A673 (cell line): ENCODE measurements around the gene FCRL6. TPM values are rescaled to one million over a fixed set of nuclear protein-coding genes. Genes with fewer than 3 reads are reported as not detected.

Experiments used
- BruUV-seq: library from RNA; stranded (reverse); fragments of 400-500 nt; replicated peaks from 2 replicates; lab custom pipeline; 2021; lab: Mats Ljungman, UMichigan
- CTCF ChIA-PET: fragments of 300-600 bp; sonication (Branson Sonifier 250); formaldehyde crosslinking; loops from one replicate; lab custom pipeline; 2022; ENCODE audit warnings: antibody characterized with exemption; lab: Charles Lee
- POLR2A ChIA-PET: fragments of 300-600 bp; sonication (Branson Sonifier 250); formaldehyde crosslinking; loops from one replicate; lab custom pipeline; 2022; ENCODE audit warnings: antibody characterized with exemption; ENCODE audit not compliant: low non-redundant PET; lab: Charles Lee
- DNase-seq: peaks from one replicate; pipeline ENCODE4 v3.0.0-alpha.2; 2015; ENCODE audit warnings: low spot score
- H3K27ac ChIP-seq: fragments of 200-600 bp; sonication (generic); 2 replicates; pipeline ENCODE4 v1.5.1; 2016; ENCODE audit warnings: mixed run types, low read depth, mild to moderate bottlenecking, mixed read lengths, antibody characterized with exemption, low read length; ENCODE audit not compliant: poor library complexity, severe bottlenecking
- H3K27me3 ChIP-seq: fragments of 200-600 bp; sonication (generic); replicated peaks from 2 replicates; pipeline ENCODE4 v1.6.1; 2017; ENCODE audit warnings: mixed run types, low read depth, mild to moderate bottlenecking, mixed read lengths, antibody characterized with exemption, low read length; ENCODE audit not compliant: insufficient read depth, poor library complexity
- H3K36me3 ChIP-seq: fragments of 200-600 bp; sonication (generic); 2 replicates; pipeline ENCODE4 v1.6.1; 2016; ENCODE audit warnings: mixed run types, mild to moderate bottlenecking, mixed read lengths, antibody characterized with exemption, low read length; ENCODE audit not compliant: insufficient read depth, poor library complexity, severe bottlenecking
- H3K4me1 ChIP-seq: fragments of 200-600 bp; sonication (generic); 2 replicates; pipeline ENCODE4 v1.6.1; 2017; ENCODE audit warnings: mixed run types, mild to moderate bottlenecking, mixed read lengths, antibody characterized with exemption, low read length; ENCODE audit not compliant: insufficient read depth, poor library complexity, severe bottlenecking
- H3K4me3 ChIP-seq: fragments of 200-600 bp; sonication (generic); 2 replicates; pipeline ENCODE4 v1.5.1; 2016; ENCODE audit warnings: low read depth, mixed run types, mild to moderate bottlenecking, mixed read lengths, low read length; ENCODE audit not compliant: poor library complexity, severe bottlenecking
- H3K9me3 ChIP-seq: fragments of 200-600 bp; sonication (generic); 2 replicates; pipeline ENCODE4 v1.6.1; 2016; ENCODE audit warnings: mixed run types, low read depth, mild to moderate bottlenecking, mixed read lengths, antibody characterized with exemption, low read length; ENCODE audit not compliant: poor library complexity, severe bottlenecking
- EZH2 ChIP-seq: fragments of 200-600 bp; sonication (generic); IDR thresholded peaks from 2 replicates; pipeline ENCODE4 v1.6.1; 2017; ENCODE audit warnings: borderline replicate concordance, low read depth, mild to moderate bottlenecking, mixed read lengths, antibody characterized with exemption, low read length; ENCODE audit not compliant: poor library complexity, severe bottlenecking
- intact Hi-C: fragments of 100-400 bp; cut with micrococcal nuclease; formaldehyde crosslinking; loops from one replicate; pipeline ENCODE4 v1.10.0; 2022; ENCODE audit not compliant: unreplicated experiment
- total RNA-seq: library from RNA; stranded (reverse); gene quantifications from 2 replicates; pipeline ENCODE4 v1.2.3, GENCODE V29; 2021
- TF ChIP-seq, protein P1 (sequence below): fragments of 300-800, 200-600 bp; sonication (generic); conservative IDR thresholded peaks from 2 replicates; pipeline ENCODE4 v1.5.1; 2017; ENCODE audit warnings: low read depth, mild to moderate bottlenecking, antibody characterized with exemption, low read length, moderate library complexity, mixed read lengths

Gene FCRL6
- total RNA-seq, 1 experiment from 2014 or later: 0.15 TPM

DNA sequence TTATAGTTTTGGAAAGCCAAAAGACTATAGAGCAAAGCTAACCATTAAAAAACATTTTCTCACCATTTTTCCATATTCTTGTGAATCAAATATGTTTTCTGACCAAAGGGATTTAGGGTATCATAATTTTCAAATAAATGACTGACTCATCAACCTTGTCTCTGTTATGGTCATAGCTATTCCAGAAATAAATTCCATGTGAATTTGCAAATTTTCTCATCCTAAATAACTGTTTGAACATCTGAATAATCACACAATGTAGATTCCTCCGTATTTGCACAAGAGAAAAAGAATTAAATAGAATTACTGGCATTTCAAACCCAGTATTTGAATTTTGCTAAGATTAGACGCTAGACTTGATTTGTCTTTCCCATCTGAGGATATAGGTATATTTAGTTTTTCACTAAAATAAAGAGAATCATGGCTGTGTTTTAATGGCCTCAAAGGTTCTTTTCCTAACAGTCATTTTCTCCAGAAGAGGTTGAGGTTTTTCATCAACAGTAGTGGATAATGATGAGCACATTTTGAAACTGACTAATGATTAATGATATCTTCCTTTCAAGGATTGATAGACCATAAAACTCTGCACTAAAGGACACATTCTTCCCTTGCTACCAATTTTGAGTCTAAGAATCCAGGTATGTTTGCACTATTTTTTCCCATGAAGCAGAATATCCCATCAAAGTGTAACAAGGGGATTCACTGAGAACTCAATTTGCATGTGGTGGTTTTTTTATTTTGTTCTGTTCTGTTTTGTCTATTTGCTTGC lies 30.8 kb upstream of the FCRL6 start:
- CTCF ChIA-PET: no interaction called here
- POLR2A ChIA-PET: no interaction called here
- Histone ChIP-seq H3K27me3 (peaks cover 3% of the 10 kb centered on the region), H3K4me1 (no peaks in the 10 kb centered on the region), H3K36me3 (no peaks in the 10 kb centered on the region), H3K27ac (no peak overlapping the region), H3K4me3 (no peak overlapping the region), H3K9me3 (no peaks in the 10 kb centered on the region)
- intact Hi-C loops: no loop called here
- TF ChIP-seq, protein P1, sequence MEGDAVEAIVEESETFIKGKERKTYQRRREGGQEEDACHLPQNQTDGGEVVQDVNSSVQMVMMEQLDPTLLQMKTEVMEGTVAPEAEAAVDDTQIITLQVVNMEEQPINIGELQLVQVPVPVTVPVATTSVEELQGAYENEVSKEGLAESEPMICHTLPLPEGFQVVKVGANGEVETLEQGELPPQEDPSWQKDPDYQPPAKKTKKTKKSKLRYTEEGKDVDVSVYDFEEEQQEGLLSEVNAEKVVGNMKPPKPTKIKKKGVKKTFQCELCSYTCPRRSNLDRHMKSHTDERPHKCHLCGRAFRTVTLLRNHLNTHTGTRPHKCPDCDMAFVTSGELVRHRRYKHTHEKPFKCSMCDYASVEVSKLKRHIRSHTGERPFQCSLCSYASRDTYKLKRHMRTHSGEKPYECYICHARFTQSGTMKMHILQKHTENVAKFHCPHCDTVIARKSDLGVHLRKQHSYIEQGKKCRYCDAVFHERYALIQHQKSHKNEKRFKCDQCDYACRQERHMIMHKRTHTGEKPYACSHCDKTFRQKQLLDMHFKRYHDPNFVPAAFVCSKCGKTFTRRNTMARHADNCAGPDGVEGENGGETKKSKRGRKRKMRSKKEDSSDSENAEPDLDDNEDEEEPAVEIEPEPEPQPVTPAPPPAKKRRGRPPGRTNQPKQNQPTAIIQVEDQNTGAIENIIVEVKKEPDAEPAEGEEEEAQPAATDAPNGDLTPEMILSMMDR: no peak
- no peak for TF ChIP-seq EZH2
- BruUV-seq: no TSS peak
- no peak for DNase-seq

DNA sequence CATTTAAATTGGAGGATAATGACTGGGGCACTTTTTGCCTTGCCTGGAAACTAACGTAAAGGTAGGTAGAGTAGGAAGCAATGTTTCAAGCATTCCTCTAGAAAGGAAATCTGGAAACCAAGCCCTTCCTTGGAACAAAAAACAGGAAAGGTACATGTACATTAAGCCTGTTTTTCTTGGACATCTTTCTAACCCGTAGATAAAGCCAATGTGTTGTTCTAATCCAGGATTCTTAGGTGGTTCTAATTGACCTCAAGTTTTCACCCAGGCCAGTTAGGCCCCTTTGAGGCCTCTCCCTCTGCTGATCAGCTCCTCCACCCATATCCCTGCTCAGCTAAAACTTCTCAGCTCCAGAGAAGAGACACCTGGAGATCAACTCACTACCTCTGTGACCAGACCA lies 27.7 kb upstream of the FCRL6 start:
- ChIA-PET CTCF (no interaction called here), POLR2A (no interaction called here)
- no peak for DNase-seq
- no TSS peak for BruUV-seq
- no peak overlapping the region for H3K4me3 ChIP-seq
- H3K27me3 ChIP-seq: no peaks in the 10 kb centered on the region
- no peaks in the 10 kb centered on the region for H3K36me3 ChIP-seq
- H3K27ac ChIP-seq: no peak overlapping the region
- H3K9me3 ChIP-seq: no peaks in the 10 kb centered on the region
- TF ChIP-seq EZH2: no peak
- TF ChIP-seq, protein P1: no peak
- intact Hi-C loops: no loop called here
- H3K4me1 ChIP-seq: no peaks in the 10 kb centered on the region

DNA sequence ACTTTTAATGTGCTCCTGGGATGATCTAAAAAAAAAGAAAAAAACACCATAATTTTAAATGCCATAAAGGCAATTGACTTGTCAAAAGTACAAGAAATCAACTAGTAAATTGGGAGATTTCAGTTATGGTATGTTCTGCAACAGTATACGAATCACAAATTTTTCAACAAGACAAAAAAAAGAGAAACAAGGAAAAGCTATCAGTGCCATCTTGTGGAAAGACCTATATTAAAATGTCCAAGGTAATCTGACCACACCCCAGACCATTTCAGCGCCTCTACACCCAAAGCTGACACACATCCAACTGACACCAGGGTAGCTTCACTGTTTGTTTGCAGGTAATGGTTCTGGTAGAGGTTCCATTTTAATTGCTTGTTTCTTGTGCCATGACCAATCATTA lies 26.4 kb upstream of the FCRL6 start:
- intact Hi-C loops: no loop called here
- TF ChIP-seq, protein P1: no peak
- TF ChIP-seq EZH2: no peak
- no peaks in the 10 kb centered on the region for H3K9me3 ChIP-seq
- H3K27me3 ChIP-seq: no peaks in the 10 kb centered on the region
- DNase-seq: no peak
- no peaks in the 10 kb centered on the region for H3K36me3 ChIP-seq
- CTCF ChIA-PET: interaction anchor here (0.5 kb wide), 1 partner anchor 565 kb away, joined by 8 read pairs; no protein-coding TSS in a partner anchor
- H3K27ac ChIP-seq: no peak overlapping the region
- POLR2A ChIA-PET: no interaction called here
- no TSS peak for BruUV-seq
- no peaks in the 10 kb centered on the region for H3K4me1 ChIP-seq
- H3K4me3 ChIP-seq: no peak overlapping the region
